Measurements from ENCODE around the gene ZIC4. TPM values are rescaled to one million over a fixed set of nuclear protein-coding genes. Genes with fewer than 3 reads are reported as not detected.

The ZIC4 gene
- total RNA-seq, 1 donor from 2014 or later = not detected

DNA sequence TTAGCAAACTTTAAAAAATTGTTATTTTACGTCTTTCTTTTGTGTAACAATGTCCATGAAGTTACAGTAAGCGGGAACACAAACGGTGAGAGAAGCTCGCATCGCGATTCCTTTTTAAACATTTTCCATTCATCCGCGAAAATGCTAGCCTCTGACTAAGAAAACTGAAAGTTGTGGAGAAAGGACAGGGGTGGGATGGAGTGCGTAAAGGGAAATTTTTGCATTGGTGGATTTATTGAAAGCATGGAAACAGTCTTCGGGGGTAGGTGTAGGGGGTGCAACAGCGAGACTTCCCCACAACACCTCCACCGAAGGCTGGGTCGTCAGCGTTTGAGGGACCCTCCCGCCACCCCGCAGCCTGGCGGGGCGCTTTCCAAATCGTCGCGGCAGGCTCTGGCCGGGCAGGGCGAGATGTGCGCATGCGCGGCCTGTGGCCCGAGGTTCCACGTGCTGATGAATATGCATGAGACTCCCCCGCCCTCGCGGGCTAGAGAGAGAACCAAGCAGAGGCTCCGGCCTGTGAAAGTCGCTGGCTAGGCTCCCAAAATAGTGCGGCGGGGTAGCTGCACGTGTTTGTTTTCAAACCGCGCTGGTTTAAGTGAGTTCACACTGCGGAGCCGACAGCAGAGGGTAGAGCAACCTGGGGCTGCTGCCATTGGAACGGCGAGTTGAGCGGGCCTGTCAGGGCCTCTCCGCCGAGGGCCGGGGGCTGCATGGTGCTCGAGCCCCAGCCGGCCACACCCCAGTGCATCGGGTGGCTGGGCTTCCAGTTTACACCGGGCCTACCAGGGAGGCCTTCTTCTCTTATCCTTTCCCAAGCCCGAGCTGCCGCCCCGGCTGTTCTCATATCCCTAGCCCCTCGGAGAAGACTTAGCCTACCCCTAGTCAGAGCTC is 12.7 kb upstream of the ZIC4 start:
- intact Hi-C loops (cut with micrococcal nuclease) = loop anchor here (2.0 kb wide), 1 partner anchor 64 kb away; no protein-coding TSS in a partner anchor

DNA sequence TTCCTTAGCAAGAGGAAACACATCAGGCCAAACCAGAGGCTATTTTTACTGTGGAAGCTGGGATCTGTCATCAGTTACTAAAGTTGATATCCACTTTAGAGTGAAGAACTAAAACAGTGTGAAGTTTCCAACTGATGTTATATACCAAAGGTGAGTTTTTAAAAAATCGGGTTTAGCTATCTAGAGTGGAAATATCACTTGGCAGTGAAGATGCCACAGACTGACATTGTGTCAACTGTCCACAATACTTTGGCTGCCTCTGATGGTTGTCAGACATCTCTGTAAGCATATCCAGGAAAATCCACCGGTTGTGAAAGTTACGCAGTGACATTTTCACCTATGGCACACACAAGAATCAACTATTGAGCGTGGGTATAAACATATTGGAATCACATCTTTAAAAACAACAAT is 12.0 kb upstream of the ZIC4 start:
- intact Hi-C loops (cut with micrococcal nuclease) = loop anchor here (2.0 kb wide), 1 partner anchor 64 kb away; no protein-coding TSS in a partner anchor

DNA sequence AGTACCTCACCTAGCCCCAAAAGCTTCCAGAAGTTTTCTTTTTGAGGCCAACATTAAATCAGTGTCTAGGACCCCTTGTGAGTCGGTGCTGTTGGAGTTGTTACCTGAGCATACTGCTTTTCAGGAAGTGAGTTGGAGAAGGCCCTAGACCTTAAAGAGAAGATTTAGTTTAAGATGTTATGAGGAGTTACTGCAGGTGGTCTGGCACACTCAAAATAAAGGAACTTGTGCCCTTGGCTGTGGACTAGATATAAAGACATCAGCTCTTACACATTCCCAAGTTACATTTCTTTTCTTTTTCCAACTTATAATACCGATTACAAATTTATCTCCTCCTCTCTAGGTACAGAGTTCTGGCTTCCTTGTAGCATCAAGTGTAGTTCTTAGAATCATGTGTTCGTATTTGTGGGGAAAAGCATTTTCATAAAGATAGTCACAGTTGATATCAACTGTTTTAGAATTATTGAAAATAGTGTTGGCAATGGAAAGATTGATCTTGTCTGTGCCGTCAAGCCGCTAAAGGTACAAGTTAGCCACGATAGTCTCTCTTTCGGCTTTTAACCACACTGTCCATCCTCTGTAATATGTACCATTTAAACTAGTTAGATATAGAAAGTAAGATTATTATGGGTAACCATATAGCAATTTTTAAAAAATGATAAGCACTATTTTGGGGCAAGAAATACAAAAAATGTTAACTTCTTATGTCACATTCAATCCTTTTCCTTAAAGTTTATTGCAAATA is 11.4 kb upstream of the ZIC4 start:
- intact Hi-C loops (cut with micrococcal nuclease) = loop anchor here (2.0 kb wide), 1 partner anchor 63 kb away; no protein-coding TSS in a partner anchor

DNA sequence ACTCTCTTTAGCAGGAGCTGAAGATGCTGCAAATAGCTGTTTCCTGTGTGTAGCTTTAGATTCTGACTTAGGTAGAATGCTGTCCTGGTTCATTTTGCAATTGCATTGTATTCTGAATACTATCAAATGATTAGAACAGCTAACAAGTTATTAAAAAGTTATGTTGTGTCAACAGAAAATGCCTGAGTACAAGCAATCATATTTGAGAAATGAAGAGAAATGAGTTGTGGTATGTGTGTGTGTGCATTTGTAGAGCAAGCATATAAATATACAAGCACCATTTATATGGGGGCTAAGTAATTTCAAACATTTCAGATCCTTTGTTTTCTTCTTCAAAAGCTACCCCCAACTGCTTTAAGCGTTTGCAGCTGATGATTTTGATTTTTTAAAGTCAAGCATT is 10.6 kb upstream of the ZIC4 start:
- intact Hi-C loops (cut with micrococcal nuclease) = no loop called here

DNA sequence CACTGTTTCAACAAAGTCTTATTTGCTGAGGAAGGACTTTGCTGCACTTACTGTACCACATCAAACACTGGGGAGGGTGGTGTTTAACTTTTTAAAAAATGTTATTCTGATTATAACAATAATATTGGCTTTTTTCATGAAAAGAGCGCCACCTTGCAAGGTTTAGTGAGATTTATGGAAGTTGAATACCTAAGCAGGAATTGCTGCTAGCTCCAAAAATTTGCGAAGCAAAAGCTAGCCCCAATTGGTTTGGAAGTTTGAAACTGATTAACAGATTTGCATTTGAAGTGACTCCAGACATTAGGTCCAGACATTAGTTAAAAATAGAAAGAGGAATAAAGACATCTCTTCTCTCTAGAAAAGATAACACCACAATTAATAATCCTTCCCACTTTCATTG is 9.5 kb upstream of the ZIC4 start:
- intact Hi-C loops (cut with micrococcal nuclease) = no loop called here

DNA sequence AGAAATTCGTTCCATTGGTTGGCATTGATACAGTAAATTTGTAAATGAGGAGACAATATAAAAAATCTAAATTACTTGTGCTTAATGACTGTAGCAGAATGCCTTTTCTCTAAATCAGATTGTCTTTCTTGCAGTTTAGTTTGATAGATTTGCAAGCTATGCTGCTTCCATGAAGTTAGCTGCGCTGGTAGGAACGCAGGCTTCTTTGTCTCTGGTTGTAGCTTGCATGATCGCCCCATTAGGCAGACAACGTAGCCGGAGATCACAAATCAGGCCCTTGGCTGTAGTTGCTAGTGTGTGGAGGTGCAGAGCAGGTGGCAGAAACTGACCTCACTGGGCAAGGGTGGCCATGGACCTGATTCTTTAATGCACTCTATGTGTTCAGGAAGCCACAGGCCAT is 8.9 kb upstream of the ZIC4 start:
- intact Hi-C loops (cut with micrococcal nuclease) = no loop called here

DNA sequence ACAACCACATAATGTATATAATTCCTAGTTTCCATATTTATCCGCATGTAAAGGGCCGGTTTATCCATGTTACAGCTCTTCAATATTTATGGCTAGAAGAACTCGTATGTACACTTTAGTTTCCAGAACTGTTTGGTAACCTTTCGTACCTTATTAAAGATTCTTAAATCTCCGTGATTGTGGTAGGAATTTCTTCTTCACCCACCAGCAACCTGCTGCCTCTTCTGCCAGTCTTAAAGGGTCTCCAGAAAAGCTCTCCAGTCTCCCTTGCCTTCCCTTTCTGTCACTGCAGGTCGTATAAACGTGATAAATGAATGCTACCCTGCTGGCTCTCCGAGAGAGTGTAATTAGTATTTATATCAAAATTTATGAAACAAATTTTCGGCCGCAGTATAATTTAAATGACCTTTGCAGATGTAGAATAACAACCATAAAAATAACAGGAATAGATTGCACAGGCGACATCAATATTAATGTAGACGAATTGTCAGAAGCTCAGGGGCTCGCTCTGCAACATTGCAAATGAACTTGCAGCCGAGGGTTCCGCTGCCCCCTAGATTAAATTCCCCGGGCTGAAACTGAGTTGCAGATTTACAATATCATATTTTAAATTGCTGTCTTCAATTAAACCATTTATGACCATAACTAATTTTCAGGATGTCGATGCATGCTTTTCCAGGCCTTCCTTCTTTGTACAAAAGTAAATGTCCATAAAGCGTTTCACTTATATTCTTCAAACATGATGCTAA is 8.2 kb upstream of the ZIC4 start:
- intact Hi-C loops (cut with micrococcal nuclease) = loop anchor here (5.0 kb wide), 1 partner anchor 37 kb away; no protein-coding TSS in a partner anchor

DNA sequence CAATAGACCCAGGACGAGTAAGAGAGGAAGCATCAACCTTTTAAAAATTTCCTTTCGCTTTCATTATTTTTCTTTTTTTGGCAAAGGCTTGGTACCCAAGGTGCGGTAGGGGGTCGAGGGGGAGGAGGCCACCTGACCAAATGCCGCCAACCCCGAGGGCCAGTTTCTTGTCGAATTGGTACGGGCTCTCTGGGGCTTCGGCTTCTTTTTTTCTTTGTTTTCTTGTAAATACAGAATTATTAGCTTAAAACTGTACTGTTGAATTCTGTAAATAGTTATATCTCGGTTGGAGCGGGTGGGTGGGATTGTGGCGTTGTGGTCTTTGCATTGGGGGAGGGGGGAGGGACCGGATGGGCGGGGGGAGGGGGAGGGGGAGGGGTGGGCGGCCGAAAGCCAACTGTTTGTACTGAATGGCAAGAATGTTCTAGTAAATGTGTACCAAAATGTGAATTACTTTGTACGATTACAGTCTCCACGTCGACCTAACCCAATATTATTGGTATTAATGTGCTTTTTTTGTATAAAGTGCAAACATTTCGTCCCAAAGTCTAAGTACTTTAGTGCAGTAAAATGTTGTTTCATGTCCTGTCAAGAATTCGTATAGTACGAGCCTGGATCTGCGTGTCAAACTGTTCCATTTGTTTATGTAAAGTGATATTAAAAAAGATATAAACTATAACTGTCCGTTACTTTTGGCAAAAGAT is 7.5 kb upstream of the ZIC4 start:
- intact Hi-C loops (cut with micrococcal nuclease) = loop anchor here (1.0 to 5.0 kb wide), 3 partner anchors 7 to 37 kb away; no protein-coding TSS in a partner anchor

DNA sequence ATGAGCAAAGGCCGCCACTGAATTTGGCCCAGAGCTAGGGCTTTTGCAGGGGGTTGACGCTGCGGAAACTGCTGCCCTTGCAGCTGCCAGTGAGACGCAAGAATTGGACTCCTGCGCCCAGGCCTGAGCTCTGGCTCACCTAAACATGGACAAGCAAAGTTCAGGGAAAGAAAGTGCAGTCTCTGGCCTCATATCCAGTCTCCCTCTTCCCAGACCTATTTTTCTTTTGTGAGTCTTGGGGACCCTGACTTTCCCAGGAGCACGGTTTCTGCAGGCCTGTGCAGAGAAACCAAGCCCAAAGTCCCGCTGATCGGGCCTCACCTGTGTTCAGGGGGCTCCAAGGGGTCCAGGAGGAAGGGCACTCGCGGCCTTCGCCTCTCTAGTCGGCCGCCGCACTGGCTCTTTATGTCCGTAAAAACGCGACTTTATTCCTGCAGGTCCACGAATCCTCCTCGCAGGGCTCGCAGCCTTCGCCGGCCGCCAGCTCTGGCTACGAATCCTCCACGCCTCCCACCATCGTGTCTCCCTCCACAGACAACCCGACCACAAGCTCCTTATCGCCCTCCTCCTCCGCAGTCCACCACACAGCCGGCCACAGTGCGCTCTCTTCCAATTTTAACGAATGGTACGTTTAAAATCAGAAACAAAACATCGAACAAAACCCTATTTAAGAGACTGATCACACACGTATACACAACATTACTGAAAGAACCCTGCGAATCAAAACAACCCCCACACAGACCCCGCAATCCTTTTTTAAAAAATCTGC is 6.8 kb upstream of the ZIC4 start:
- intact Hi-C loops (cut with micrococcal nuclease) = loop anchor here (1.0 to 5.0 kb wide), 3 partner anchors 8 to 36 kb away; no protein-coding TSS in a partner anchor

DNA sequence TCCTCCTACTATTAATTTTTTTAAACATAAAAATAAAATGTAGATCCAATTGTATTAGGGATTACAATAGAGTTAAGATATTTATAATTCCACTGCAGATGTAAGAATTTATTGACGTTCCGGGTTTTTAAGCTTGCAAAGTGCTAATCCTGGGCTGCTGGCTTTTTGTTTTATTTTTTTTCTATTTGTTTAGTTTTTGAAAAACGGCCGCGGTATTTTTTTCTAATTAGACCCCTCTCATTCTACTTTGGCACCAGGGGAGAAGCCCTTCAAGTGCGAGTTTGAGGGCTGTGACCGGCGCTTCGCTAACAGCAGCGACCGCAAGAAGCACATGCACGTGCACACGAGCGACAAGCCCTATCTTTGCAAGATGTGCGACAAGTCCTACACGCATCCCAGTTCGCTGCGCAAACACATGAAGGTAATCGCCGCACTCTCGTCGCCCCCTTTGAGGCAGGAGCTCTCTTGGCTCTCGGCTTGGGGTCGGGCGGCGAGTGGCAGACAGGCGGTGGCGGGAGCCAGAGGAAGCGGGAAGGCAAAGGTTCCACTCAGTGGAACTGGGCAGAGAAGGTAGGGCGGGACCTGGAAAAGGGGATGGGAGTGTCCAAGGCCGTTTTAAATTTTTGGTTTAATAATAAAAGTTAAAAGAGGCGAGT is 6.0 kb upstream of the ZIC4 start:
- intact Hi-C loops (cut with micrococcal nuclease) = loop anchor here (2.0 to 5.0 kb wide), 2 partner anchors 24 to 35 kb away; no protein-coding TSS in a partner anchor

DNA sequence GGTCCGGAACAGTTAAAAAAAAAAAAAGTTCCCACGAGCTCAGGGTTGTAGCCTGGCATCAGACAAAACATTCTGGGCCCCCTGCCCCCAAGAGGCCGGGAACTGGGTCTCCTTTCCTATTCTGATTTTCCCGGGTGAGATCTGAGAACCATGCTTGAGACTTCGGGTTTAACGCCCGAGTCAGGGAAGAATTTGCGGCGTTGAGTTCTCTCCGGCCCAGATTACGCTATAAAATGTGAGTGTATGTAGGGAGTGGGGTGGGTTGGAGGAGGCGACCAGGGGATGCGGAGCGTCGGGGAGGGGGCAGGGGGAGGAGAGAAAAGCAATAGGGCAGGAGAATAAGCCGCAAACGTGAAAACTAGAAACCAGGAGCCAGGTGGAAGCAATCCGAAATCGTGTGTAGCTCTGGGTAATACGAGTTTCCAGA is 5.5 kb upstream of the ZIC4 start:
- intact Hi-C loops (cut with micrococcal nuclease) = loop anchor here (2.0 to 5.0 kb wide), 2 partner anchors 23 to 35 kb away; no protein-coding TSS in a partner anchor

DNA sequence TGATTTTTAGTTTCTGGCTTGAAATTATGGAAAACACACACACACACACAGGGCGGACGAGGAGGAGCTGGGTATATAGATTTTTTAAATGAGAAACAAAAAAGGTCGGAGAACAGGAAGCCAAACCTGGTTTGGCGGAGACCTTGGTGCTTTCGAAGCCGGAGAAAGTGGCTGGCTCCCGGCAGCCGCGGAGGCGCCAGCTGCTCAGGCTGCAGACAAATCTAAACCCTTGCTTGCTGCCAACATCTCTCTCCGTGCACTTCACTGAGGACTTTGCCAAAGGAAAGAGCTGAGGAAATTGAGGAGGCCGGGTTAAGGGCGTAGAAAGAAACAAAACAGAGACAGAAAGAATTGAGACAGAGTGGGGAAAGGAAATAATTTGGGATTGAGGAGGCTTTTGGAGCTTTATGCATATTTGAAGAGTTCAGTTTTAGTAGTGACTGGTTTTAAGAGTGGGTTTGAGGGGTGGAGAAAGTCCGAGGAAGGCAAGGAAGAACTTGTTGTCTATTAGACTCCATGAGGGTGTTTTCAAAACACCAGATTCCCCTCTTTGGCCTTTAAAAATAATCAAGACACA is 5.0 kb upstream of the ZIC4 start:
- intact Hi-C loops (cut with micrococcal nuclease) = loop anchor here (5.0 kb wide), 1 partner anchor 34 kb away; no protein-coding TSS in a partner anchor

DNA sequence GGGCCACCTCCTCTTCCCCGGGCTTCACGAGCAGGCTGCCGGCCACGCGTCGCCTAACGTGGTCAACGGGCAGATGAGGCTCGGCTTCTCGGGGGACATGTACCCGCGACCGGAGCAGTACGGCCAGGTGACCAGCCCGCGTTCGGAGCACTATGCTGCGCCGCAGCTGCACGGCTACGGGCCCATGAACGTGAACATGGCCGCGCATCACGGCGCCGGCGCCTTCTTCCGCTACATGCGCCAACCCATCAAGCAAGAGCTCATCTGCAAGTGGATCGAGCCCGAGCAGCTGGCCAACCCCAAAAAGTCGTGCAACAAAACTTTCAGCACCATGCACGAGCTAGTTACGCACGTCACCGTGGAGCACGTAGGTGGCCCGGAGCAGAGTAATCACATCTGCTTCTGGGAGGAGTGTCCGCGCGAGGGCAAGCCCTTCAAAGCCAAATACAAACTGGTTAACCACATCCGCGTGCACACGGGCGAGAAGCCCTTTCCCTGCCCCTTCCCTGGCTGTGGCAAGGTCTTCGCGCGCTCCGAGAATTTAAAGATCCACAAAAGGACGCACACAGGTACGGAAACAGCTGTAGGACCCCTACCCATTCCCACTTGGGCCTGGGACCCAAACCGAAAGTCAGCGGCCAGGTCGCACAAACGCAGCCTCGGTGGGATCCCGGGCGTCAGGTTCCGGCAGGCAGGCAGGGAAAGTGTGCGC is 4.3 kb upstream of the ZIC4 start:
- intact Hi-C loops (cut with micrococcal nuclease) = loop anchor here (5.0 kb wide), 1 partner anchor 33 kb away; no protein-coding TSS in a partner anchor

DNA sequence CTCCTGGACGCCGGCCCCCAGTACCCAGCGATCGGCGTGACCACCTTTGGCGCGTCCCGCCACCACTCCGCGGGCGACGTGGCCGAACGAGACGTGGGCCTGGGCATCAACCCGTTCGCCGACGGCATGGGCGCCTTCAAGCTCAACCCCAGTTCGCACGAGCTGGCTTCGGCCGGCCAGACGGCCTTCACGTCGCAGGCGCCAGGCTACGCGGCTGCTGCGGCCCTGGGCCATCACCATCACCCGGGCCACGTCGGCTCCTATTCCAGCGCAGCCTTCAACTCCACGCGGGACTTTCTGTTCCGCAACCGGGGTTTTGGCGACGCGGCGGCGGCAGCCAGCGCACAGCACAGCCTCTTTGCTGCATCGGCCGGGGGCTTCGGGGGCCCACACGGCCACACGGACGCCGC is 3.8 kb upstream of the ZIC4 start:
- intact Hi-C loops (cut with micrococcal nuclease) = loop anchor here (5.0 kb wide), 1 partner anchor 33 kb away; no protein-coding TSS in a partner anchor

DNA sequence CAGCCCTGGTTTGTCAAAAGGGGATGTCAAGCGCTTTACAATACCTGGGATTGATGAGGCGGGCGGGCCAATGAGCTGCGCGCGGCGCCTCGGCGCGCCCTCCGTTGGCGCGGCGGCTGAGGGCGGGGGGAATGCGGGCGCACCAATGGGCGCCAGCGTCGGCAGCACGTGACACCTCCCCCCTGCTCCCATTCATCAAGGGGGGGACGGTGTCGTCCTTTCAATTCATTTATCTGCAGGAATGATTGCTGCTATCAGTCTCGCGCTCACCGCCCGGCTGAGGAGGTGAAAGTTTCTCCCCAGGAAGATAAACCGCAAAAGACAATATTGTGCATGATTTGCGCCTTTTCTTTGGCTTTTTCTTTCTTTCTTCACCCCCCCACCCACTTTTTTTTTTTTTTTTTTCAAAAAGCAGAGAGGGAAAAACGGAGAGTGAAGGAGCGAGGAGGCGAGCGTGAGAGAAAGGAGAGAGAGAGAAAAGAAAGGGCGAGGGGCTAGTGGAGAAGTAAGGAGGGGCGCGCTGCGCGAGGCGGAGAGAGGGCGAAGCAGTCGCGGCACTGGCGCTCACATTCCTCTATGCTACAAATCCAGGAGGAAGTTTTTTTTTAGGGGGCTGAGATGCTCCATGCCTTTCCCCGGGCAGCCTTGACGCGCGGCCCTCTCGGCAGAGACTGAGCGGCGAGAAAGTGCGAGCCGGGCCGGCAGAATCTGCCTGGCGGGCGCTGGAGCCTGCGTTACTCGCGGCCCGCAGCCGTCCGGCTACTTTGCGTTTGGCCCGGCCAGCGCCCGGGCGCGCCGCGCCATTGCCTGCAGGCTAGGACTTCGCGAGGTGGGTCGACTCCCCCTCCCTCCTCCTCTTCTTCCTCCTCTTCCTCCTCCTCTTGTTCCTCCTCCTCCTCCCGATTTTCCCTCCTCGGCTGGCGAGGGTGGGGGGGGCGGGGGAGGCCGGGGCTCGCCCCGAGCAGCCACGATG is 3.1 kb upstream of the ZIC4 start, which contains the start of gene ZIC1:
Gene ZIC1, plus strand, starts transcription at position 223 of the 973 bp plus-strand sequence. Its CDS starts 748 bp downstream, at position 971.
- intact Hi-C loops (cut with micrococcal nuclease) = loop anchor here (5.0 kb wide), 1 partner anchor 32 kb away; no protein-coding TSS in a partner anchor

Data from T-helper 1 cell treated with Interleukin-12 subunit alpha and Interleukin-12 subunit beta and Interleukin-4 antibody, amounts not matched to agents 30 ng/mL and 1 ng/mL, for 36 hours (primary cell).